K562 (cell line): Measurements from ENCODE around the gene CITED1. TPM values are rescaled to one million over a fixed set of nuclear protein-coding genes. Genes with fewer than 3 reads are reported as not detected.
A peak's percentile ranks its signal among the peaks of the same experiment; 100 is the strongest.

ENCODE experiments used
- ATAC-seq: fragments of 200-7000 bp; cut with Tn5 transposase; 3 replicates; pipeline ENCODE4 v1.9.1; 2020; ENCODE audit warnings: moderate library complexity
- BruUV-seq: library from RNA; stranded (reverse); fragments of 400-500 nt; replicated peaks from 2 replicates; lab custom pipeline; 2021; lab: Mats Ljungman, UMichigan
- CTCF ChIA-PET: fragments of 300-600 bp; formaldehyde crosslinking; extraction: SDS; loops from one replicate; lab custom pipeline; 2021; ENCODE audit warnings: low intra/inter-chr PET ratio; lab: Yijun Ruan, JAX
- POLR2A ChIA-PET: fragments of 300-600, 350-650 bp; sonication (Branson Sonifier 250); formaldehyde crosslinking; extraction: SDS; loops from one replicate; lab custom pipeline; 2021; ENCODE audit warnings: antibody characterized with exemption, inconsistent platforms; lab: Yijun Ruan, JAX
- DNase-seq, 4 experiments: peaks; one replicate each; pipeline versions ENCODE4 v3.0.0 to v3.0.0-alpha.2; 2011 to 2018; ENCODE audit warnings: low spot score in 3 of 4, mixed read lengths in 3 of 4; ENCODE audit errors: extremely low read depth in 1 of 4
- FAIRE-seq: peaks from 2 replicates; lab custom pipeline; 2011; peaks lifted over from hg19 to GRCh38; lab: Jason Lieb, UNC
- H2AFZ ChIP-seq: 2 replicates; pipeline ENCODE4 v1.6.0; 2011; ENCODE audit warnings: low read depth, low read length, control low read depth, inconsistent platforms
- H3K27ac ChIP-seq: fragments of 200-600 bp; 3 replicates; pipeline ENCODE4 v1.8.0; 2011; ENCODE audit warnings: low read depth, mild to moderate bottlenecking, control low read depth, inconsistent platforms, low read length, moderate library complexity, mixed read lengths; ENCODE audit errors: extremely low read depth
- H3K27me3 ChIP-seq, 2 experiments: fragments of 300-600 bp in 1 of 2; 2 replicates in 1 of 2; 3 replicates in 1 of 2; pipeline versions ENCODE4 v1.6.0 to v1.8.0; 2011; ENCODE audit warnings: inconsistent platforms in 2 of 2, low read length in 2 of 2, mild to moderate bottlenecking in 1 of 2, mixed read lengths in 1 of 2, moderate library complexity in 1 of 2; ENCODE audit not compliant: control insufficient read depth in 2 of 2, insufficient read depth in 2 of 2
- H3K36me3 ChIP-seq: fragments of 300-600 bp; 3 replicates; pipeline ENCODE4 v1.8.0; 2011; ENCODE audit warnings: mild to moderate bottlenecking, low read length, inconsistent platforms; ENCODE audit not compliant: control insufficient read depth, insufficient read depth
- H3K4me1 ChIP-seq, 2 experiments: fragments of 200-600 bp in 1 of 2; replicated peaks in 1 of 2; 2 replicates in 1 of 2; 3 replicates in 1 of 2; pipeline versions ENCODE4 v1.5.1 to v1.8.0; 2011; ENCODE audit warnings: inconsistent platforms in 2 of 2, low read length in 2 of 2, mild to moderate bottlenecking in 1 of 2, mixed read lengths in 1 of 2, moderate library complexity in 1 of 2; ENCODE audit not compliant: control insufficient read depth in 2 of 2, insufficient read depth in 2 of 2
- H3K4me2 ChIP-seq: 2 replicates; pipeline ENCODE4 v1.6.1; 2011; ENCODE audit warnings: low read length, control low read depth, inconsistent platforms, mixed read lengths; ENCODE audit not compliant: insufficient read depth
- H3K4me3 ChIP-seq: fragments of 200-600 bp; sonication (generic), shearing (Covaris generic); 2 replicates; pipeline ENCODE4 v1.5.1; 2016; ENCODE audit warnings: control low read depth, inconsistent platforms
- H3K79me2 ChIP-seq: fragments of 200-600 bp; 3 replicates; pipeline ENCODE4 v1.8.0; 2011; ENCODE audit warnings: low read length, inconsistent platforms; ENCODE audit not compliant: control insufficient read depth, insufficient read depth
- H3K9ac ChIP-seq, 2 experiments: 2 replicates each; pipeline versions ENCODE4 v1.6.0 to v1.6.1; 2011; ENCODE audit warnings: low read depth in 2 of 2, low read length in 2 of 2, control low read depth in 1 of 2, inconsistent platforms in 1 of 2, mild to moderate bottlenecking in 1 of 2, mixed read lengths in 1 of 2; ENCODE audit not compliant: insufficient read depth in 1 of 2
- H3K9me1 ChIP-seq: one replicate; pipeline ENCODE4 v1.6.0; 2011; ENCODE audit warnings: inconsistent platforms, mild to moderate bottlenecking, low read length, moderate library complexity; ENCODE audit not compliant: control insufficient read depth, insufficient read depth
- H3K9me3 ChIP-seq: replicated peaks from 2 replicates; pipeline ENCODE4 v1.5.1; 2011; ENCODE audit warnings: low read depth, low read length, inconsistent platforms; ENCODE audit not compliant: control insufficient read depth, insufficient read depth
- H4K20me1 ChIP-seq: replicated peaks from 2 replicates; pipeline ENCODE4 v1.6.1; 2011; ENCODE audit warnings: low read length, inconsistent platforms, mixed read lengths; ENCODE audit not compliant: control insufficient read depth, insufficient read depth
- MTA2 ChIP-seq: fragments of 450-650 bp; IDR thresholded peaks from 2 replicates; pipeline ENCODE4 v1.6.1; 2016; ENCODE audit warnings: low read depth
- NCOA4 ChIP-seq: fragments of 450-650 bp; IDR thresholded peaks from 2 replicates; pipeline ENCODE4 v1.6.1; 2018; ENCODE audit warnings: mild to moderate bottlenecking; ENCODE audit not compliant: partially characterized antibody
- POLR2AphosphoS2 ChIP-seq: IDR thresholded peaks from 2 replicates; pipeline ENCODE4 v1.6.1; 2012; ENCODE audit warnings: low read length, improper control_type of control experiment
- RCOR1 ChIP-seq, 2 experiments: IDR thresholded peaks; 2 replicates each; pipeline ENCODE4 v1.6.1; 2012; ENCODE audit warnings: low read depth in 2 of 2, low read length in 2 of 2, borderline replicate concordance in 1 of 2, improper control_type of control experiment in 1 of 2
- ZNF324 ChIP-seq: fragments of 250-450 bp; sonication (Bioruptor Pico); IDR thresholded peaks from 2 replicates; pipeline ENCODE4 v1.4.0; 2020; ENCODE audit warnings: mild to moderate bottlenecking
- ZNF41 ChIP-seq: fragments of 250-450 bp; sonication (Bioruptor Pico); conservative IDR thresholded peaks from 2 replicates; pipeline ENCODE4 v1.4.0; 2020; ENCODE audit warnings: mild to moderate bottlenecking
- ZNF668 ChIP-seq: fragments of 250-450 bp; sonication (Bioruptor Pico); IDR thresholded peaks from 2 replicates; pipeline ENCODE4 v1.8.0; 2022; ENCODE audit warnings: mild to moderate bottlenecking, inconsistent platforms
- WGBS: fragments of 100-300 bp; shearing (Covaris generic); methylation state at CpG from one replicate; pipeline ENCODE4 v1.1.6; 2016; ENCODE audit warnings: low coverage, mixed read lengths; ENCODE audit not compliant: insufficient coverage; ENCODE audit errors: missing lambda C conversion rate; 5-methylcytosine and 5-hydroxymethylcytosine counted together
- in situ Hi-C: fragments of 300-500 bp; cut with MboI; formaldehyde crosslinking; loops from 4 replicates; pipeline ENCODE4 v1.15.0; 2018; ENCODE audit warnings: inconsistent platforms, mixed read lengths
- intact Hi-C: fragments of 100-400 bp; cut with micrococcal nuclease; formaldehyde crosslinking; loops from 2 replicates; pipeline ENCODE4 v1.14.2; 2022
- polyA plus RNA-seq, 8 experiments: library from polyadenylated mRNA; depleted of rRNA in 4 of 8; stranded (reverse) in 5 of 8; unstranded in 3 of 8; fragments of >200 nt; fragmentation: Nextera tagmentation in 2 of 8; fragmentation: Illumina TruSeq in 1 of 8; extraction: Ambion mirVana in 2 of 8; extraction: Trizol in 1 of 8; gene quantifications; 2 replicates each; pipeline versions ENCODE4 v1.2.1 to v1.2.3, GENCODE V29; 2011 to 2014; ENCODE audit warnings: inconsistent platforms in 1 of 8, missing spikeins in 1 of 8
- total RNA-seq, 7 experiments: library from RNA; depleted of rRNA in 6 of 7; stranded (reverse); fragments of >200 nt in 6 of 7; fragmentation: Illumina TruSeq in 2 of 7; extraction: Trizol in 2 of 7; gene quantifications; 2 replicates each; pipeline versions ENCODE4 v1.2.1 to v1.2.3, GENCODE V29; 2011 to 2021; ENCODE audit warnings: low replicate concordance in 1 of 7
- TF ChIP-seq, protein P1 (sequence below), 3 experiments: IDR thresholded peaks in 2 of 3; conservative IDR thresholded peaks in 1 of 3; 2 replicates each; pipeline ENCODE4 v1.5.1; 2011 to 2012; ENCODE audit warnings: low read length in 3 of 3, mild to moderate bottlenecking in 3 of 3, control low read depth in 2 of 3, improper control_type of control experiment in 1 of 3, inconsistent platforms in 1 of 3, low read depth in 1 of 3, mixed read lengths in 1 of 3, moderate library complexity in 1 of 3; ENCODE audit not compliant: insufficient read depth in 2 of 3
- TF ChIP-seq, protein P2 (sequence below): sonication (generic); formaldehyde crosslinking; IDR thresholded peaks from 2 replicates; pipeline ENCODE4 v1.8.0; 2022; ENCODE audit warnings: mild to moderate bottlenecking, missing genetic modification reagents

Gene CITED1
- total and polyA plus RNA-seq, 9 of the 15 experiments (the other 6 are each of a cell fraction or from before 2014, with no cell fraction given), result 0.56 to 5.8 (median 4.2) TPM

DNA sequence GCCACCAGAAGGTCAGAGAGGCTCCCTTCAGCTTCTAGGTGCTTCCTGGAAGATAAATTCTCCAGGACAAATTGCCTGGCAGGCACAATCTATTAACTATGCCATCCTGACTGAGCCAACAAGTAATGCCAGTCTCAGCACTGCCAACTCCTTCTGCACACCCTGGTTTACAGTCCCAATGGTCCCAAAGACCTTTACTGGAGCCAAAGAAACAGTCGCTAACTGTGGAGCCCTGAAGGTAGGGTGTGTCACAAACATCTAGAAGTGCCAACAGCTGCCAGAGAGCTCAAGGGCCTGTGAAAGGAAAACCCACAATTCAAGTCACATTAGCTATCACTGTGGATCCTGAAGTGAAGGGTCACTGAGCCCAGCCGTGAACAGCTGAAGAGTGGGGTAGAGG, 34.9 kb upstream of the CITED1 start:
- no peaks in the 10 kb centered on the region for H3K27me3 ChIP-seq
- H3K36me3 ChIP-seq, result no peaks in the 10 kb centered on the region
- no peak overlapping the region for H3K4me2 ChIP-seq
- in situ Hi-C loops (no loop called here), intact Hi-C loops (no loop called here)
- no peaks in the 10 kb centered on the region for H3K9me3 ChIP-seq
- H2AFZ ChIP-seq, result no peak overlapping the region
- 29% methylated on average over 2 of the region's 2 CpGs for WGBS
- no peak for TF ChIP-seq POLR2AphosphoS2
- TF ChIP-seq, protein P1, sequence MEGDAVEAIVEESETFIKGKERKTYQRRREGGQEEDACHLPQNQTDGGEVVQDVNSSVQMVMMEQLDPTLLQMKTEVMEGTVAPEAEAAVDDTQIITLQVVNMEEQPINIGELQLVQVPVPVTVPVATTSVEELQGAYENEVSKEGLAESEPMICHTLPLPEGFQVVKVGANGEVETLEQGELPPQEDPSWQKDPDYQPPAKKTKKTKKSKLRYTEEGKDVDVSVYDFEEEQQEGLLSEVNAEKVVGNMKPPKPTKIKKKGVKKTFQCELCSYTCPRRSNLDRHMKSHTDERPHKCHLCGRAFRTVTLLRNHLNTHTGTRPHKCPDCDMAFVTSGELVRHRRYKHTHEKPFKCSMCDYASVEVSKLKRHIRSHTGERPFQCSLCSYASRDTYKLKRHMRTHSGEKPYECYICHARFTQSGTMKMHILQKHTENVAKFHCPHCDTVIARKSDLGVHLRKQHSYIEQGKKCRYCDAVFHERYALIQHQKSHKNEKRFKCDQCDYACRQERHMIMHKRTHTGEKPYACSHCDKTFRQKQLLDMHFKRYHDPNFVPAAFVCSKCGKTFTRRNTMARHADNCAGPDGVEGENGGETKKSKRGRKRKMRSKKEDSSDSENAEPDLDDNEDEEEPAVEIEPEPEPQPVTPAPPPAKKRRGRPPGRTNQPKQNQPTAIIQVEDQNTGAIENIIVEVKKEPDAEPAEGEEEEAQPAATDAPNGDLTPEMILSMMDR (IDR thresholded peaks at IDR 0.05 in 2 of 3, conservative IDR thresholded peaks at IDR 0.05 in 1 of 3; ENCODE audit: insufficient read depth in 2 of 3, low read depth in 1 of 3, low read length in 3 of 3), result peak in 1 of 3 experiments; percentile 4; a peak in 1 of 6 replicates
- TF ChIP-seq, all 486 proteins: peak for 1
- no peaks in the 10 kb centered on the region for H4K20me1 ChIP-seq
- BruUV-seq, result no TSS peak
- no peak overlapping the region for H3K9ac ChIP-seq
- FAIRE-seq (no peak), ATAC-seq (no peak), DNase-seq (no peak)
- no peak overlapping the region for H3K27ac ChIP-seq
- ChIA-PET CTCF (no interaction called here), POLR2A (interaction anchor here (0.8 kb wide), 1 partner anchor 9 kb away, joined by 3 read pairs; no protein-coding TSS in a partner anchor)
- no peaks in the 10 kb centered on the region; a peak in 1 of 5 replicates for H3K4me1 ChIP-seq
- no peaks in the 10 kb centered on the region for H3K9me1 ChIP-seq
- no peaks in the 10 kb centered on the region for H3K79me2 ChIP-seq
- H3K4me3 ChIP-seq, result no peak overlapping the region

DNA sequence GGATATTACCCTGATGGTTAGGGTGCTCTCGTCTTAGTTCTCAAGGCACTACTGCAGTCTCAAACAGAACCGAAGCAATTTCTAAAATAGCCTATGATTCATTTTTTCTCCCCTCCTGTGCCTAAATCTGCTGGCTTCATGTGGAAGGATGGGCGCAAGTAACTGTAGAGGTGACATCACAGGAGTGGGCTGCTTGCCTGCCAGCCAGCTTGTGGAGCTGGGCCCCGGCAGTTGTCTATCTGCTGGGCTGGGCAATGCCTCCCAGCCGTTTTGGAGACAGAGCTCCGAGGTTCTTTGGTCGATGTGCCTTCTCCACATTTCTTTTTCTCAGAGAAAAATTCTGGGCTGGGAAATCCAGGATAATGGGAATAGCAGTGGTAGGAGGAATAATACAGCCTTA, 34.3 kb upstream of the CITED1 start:
- no peaks in the 10 kb centered on the region for H3K9me1 ChIP-seq
- H3K27ac ChIP-seq, result no peak overlapping the region
- no peaks in the 10 kb centered on the region for H4K20me1 ChIP-seq
- FAIRE-seq (no peak), DNase-seq (no peak), ATAC-seq (no peak)
- BruUV-seq, result no TSS peak
- H3K9ac ChIP-seq, result no peak overlapping the region
- H3K9me3 ChIP-seq, result no peaks in the 10 kb centered on the region
- POLR2A ChIA-PET, result no interaction called here
- no peaks in the 10 kb centered on the region for H3K36me3 ChIP-seq
- H3K27me3 ChIP-seq, result no peaks in the 10 kb centered on the region
- intact Hi-C loops (no loop called here), in situ Hi-C loops (no loop called here)
- H2AFZ ChIP-seq, result no peak overlapping the region
- 48% methylated on average over 7 of the region's 7 CpGs for WGBS
- no peak overlapping the region for H3K4me2 ChIP-seq
- H3K4me1 ChIP-seq, result no peaks in the 10 kb centered on the region; a peak in 1 of 5 replicates
- CTCF ChIA-PET, result no interaction called here
- H3K79me2 ChIP-seq, result no peaks in the 10 kb centered on the region
- TF ChIP-seq POLR2AphosphoS2 (no peak), MTA2 (no peak), NCOA4 (no peak), ZNF324 (no peak), RCOR1 (IDR thresholded peaks at IDR 0.05; ENCODE audit: borderline replicate concordance in 1 of 2, low read depth in 2 of 2, low read length in 2 of 2) (no peak), ZNF41 (no peak), ZNF668 (CRISPR knock-in tag) (no peak)
- TF ChIP-seq, protein P2, sequence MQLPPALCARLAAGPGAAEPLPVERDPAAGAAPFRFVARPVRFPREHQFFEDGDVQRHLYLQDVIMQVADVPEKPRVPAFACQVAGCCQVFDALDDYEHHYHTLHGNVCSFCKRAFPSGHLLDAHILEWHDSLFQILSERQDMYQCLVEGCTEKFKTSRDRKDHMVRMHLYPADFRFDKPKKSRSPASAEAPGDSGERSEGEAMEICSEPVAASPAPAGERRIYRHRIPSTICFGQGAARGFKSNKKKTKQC (CRISPR knock-in tag), result no peak
- no peak overlapping the region for H3K4me3 ChIP-seq
